Measurements from ENCODE around the gene CNOT8.

DNA sequence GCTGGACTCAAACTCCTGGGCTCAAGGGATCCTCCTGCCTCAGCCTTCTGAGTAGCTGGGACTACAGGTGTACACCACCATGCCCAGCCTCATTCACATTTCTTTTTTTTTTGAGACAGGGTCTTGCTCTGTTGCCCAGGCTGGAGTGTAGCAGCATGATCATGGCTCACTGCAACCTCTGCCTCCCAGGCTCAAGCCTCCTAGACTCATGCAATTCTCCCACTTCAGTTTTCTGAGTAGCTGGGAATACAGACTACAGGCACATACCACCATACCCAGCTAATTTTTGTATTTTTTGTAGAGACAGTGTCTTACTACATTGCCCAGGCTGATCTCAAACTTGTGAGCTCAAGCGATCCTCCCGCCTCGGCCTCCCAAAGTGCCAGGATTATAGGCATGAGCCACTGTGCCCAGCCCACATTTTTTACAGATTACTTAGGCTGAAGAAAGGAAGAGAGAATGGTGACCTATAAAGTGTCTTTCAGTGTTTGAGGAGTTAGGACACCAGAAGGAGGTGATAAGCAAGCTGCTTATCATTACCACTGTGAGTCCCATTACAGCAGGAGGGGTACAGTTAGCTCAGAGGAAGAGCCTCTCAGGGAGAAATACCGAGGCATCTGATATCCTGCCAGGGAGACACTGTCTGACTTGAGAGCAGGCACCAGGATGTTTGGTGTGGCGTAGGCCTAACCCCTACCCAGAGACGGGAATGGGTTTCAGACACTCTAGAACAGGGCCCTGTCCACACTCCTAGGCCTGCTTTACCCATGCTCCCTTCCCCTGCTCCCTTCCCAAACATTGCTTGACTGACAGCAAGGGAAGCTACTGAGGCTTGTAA lies 17.8 kb upstream of the CNOT8 start:
- TF ChIP-seq, protein P1, sequence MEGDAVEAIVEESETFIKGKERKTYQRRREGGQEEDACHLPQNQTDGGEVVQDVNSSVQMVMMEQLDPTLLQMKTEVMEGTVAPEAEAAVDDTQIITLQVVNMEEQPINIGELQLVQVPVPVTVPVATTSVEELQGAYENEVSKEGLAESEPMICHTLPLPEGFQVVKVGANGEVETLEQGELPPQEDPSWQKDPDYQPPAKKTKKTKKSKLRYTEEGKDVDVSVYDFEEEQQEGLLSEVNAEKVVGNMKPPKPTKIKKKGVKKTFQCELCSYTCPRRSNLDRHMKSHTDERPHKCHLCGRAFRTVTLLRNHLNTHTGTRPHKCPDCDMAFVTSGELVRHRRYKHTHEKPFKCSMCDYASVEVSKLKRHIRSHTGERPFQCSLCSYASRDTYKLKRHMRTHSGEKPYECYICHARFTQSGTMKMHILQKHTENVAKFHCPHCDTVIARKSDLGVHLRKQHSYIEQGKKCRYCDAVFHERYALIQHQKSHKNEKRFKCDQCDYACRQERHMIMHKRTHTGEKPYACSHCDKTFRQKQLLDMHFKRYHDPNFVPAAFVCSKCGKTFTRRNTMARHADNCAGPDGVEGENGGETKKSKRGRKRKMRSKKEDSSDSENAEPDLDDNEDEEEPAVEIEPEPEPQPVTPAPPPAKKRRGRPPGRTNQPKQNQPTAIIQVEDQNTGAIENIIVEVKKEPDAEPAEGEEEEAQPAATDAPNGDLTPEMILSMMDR (IDR thresholded peaks at IDR 0.05), result no peak
- no peak for TF ChIP-seq POLR2A (IDR thresholded peaks at IDR 0.05)

Data from heart left ventricle (tissue), 13 donors.